Activated T-cell treated with anti-CD3 and anti-CD28 coated beads, Interleukin-2, amount 50 U/mL, for 4 hours (primary cell): ENCODE data around the gene RGS7. TPM values are rescaled to one million over a fixed set of nuclear protein-coding genes. Genes with fewer than 3 reads are reported as not detected.
"Not testable (repeated sequence)": the region's sequence is repeated elsewhere in the genome, so short reads cannot be mapped to it uniquely, and the experiment has no call there.

Source experiments
- ATAC-seq, 2 donors: fragments of 200-7000 bp; cut with Tn5 transposase; one replicate each; pipeline ENCODE4 v1.10.0; 2021
- DNase-seq: peaks from one replicate; pipeline ENCODE4 v3.0.0-alpha.2; 2020
- H3K27me3 Mint-ChIP-seq: one replicate; pipeline ENCODE4 v1.8.0; 2021; ENCODE audit warnings: low read depth, mixed read lengths
- H3K36me3 Mint-ChIP-seq: one replicate; pipeline ENCODE4 v1.8.0; 2022; ENCODE audit warnings: mixed read lengths; ENCODE audit not compliant: insufficient read depth
- H3K4me1 Mint-ChIP-seq: one replicate; pipeline ENCODE4 v1.8.0; 2021; ENCODE audit warnings: low read depth, mixed read lengths
- H3K4me3 Mint-ChIP-seq: one replicate; pipeline ENCODE4 v1.8.0; 2021; ENCODE audit warnings: mild to moderate bottlenecking, moderate library complexity, mixed read lengths
- H3K9me3 Mint-ChIP-seq: one replicate; pipeline ENCODE4 v1.8.0; 2021; ENCODE audit warnings: mixed read lengths
- total RNA-seq, 3 donors: library from RNA; stranded (reverse); gene quantifications; one replicate each; pipeline ENCODE4 v1.2.1, GENCODE V29; 2021

Gene RGS7
- total RNA-seq, 3 donors from 2014 or later = not detected

- no peaks in the 10 kb centered on the region for H3K4me1 Mint-ChIP-seq
- H3K4me3 Mint-ChIP-seq = no peak overlapping the region
These were observed 255.4 kb downstream of the RGS7 start for GRCh38 chr1:241101622-241102021.

DNA sequence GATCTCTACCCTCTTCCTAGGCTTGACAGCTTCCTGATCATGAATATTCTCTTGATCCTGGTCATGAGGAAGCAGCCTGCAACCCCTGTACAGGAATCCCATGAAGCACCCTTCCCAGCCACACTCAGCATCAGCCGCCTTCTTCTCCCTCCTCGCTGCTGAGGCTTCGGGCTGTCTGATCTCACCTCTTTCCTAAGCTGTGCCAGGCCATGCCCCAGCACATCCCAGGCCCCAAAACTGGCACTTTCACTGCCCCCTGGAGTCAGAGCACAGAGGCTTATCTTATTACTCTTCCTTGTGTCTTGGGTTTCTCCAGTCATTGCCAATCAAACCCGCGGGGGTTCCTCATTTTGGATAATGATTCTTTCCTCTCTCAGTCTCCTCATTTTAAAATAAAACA, 259.5 kb downstream of the RGS7 start:
- H3K27me3 Mint-ChIP-seq = no peaks in the 10 kb centered on the region
- H3K9me3 Mint-ChIP-seq = peaks cover 5% of the 10 kb centered on the region
- no peaks in the 10 kb centered on the region for H3K36me3 Mint-ChIP-seq

More at GRCh38 chr1:241101622-241102021, 255.4 kb downstream of the RGS7 start:
- no peak for DNase-seq
- Mint-ChIP-seq H3K27me3 (no peaks in the 10 kb centered on the region), H3K36me3 (no peaks in the 10 kb centered on the region), H3K9me3 (peaks cover 5% of the 10 kb centered on the region)
- ATAC-seq = no peak

GRCh38 chr1:241096982-241097381, 260.0 kb downstream of the RGS7 start:
- Mint-ChIP-seq H3K9me3 (peaks cover 5% of the 10 kb centered on the region), H3K27me3 (no peaks in the 10 kb centered on the region), H3K36me3 (no peaks in the 10 kb centered on the region), H3K4me3 (no peak overlapping the region), H3K4me1 (no peaks in the 10 kb centered on the region)
- DNase-seq = no peak
- ATAC-seq = no peak

More for the DNA sequence above, 259.5 kb downstream of the RGS7 start:
- DNase-seq = no peak
- H3K4me3 Mint-ChIP-seq = no peak overlapping the region
- ATAC-seq = no peak
- no peaks in the 10 kb centered on the region for H3K4me1 Mint-ChIP-seq

- H3K9me3 Mint-ChIP-seq = peaks cover 5% of the 10 kb centered on the region
- H3K27me3 Mint-ChIP-seq = no peaks in the 10 kb centered on the region
- H3K4me1 Mint-ChIP-seq = no peaks in the 10 kb centered on the region
- DNase-seq (no peak), ATAC-seq (no peak)
- no peaks in the 10 kb centered on the region for H3K36me3 Mint-ChIP-seq
- no peak overlapping the region for H3K4me3 Mint-ChIP-seq
These were observed 261.2 kb downstream of the RGS7 start for GRCh38 chr1:241095847-241096246.

DNA sequence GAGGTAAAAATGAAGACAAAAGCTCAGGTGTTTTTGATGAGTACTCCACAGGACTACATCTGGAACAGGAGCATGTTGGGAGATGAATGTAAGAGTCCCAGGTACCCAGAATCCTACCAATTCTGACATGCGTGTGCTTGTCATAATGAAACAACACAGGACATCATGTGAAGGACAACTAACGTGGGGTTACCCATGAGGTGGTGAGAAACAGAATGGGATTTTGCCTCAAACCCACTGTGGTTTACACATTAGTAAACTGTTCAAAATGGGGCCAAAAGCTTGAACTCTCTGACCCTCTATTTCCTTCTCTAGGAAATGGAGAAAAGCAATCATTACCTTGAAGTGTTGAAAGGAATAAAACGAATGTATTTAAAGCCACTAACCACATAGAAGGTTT, 266.2 kb downstream of the RGS7 start:
- H3K4me3 Mint-ChIP-seq = no peak overlapping the region
- no peaks in the 10 kb centered on the region for H3K4me1 Mint-ChIP-seq
- H3K9me3 Mint-ChIP-seq = no peaks in the 10 kb centered on the region
- H3K36me3 Mint-ChIP-seq = no peaks in the 10 kb centered on the region
- ATAC-seq (no peak), DNase-seq (no peak)
- H3K27me3 Mint-ChIP-seq = no peaks in the 10 kb centered on the region

- not testable (repeated sequence) for H3K4me3 Mint-ChIP-seq, ATAC-seq, H3K27me3 Mint-ChIP-seq, H3K9me3 Mint-ChIP-seq, H3K4me1 Mint-ChIP-seq, DNase-seq, H3K36me3 Mint-ChIP-seq
These were observed 267.9 kb downstream of the RGS7 start for GRCh38 chr1:241089066-241089465.

DNA sequence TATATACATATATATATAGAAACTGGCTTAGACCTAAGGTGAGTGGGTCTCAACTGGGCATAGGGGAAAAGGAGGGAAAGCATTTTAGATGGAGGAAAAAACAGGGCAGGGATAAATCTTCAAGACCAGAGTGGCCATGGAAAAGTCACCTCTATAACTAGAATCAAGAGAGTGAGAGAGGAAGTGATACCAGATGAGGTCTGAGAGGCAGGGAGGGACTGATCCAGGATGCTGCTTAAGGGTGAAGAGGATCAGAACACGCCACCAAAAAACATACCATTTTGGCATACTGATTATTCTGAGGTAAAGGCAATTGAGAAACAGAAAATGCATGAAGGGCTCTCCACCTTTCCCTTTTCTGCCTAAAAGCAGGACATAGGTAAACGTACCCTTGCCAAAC, 268.9 kb downstream of the RGS7 start:
- H3K4me3 Mint-ChIP-seq, H3K27me3 Mint-ChIP-seq, H3K4me1 Mint-ChIP-seq, ATAC-seq, H3K36me3 Mint-ChIP-seq, H3K9me3 Mint-ChIP-seq, DNase-seq: not testable (repeated sequence)

DNA sequence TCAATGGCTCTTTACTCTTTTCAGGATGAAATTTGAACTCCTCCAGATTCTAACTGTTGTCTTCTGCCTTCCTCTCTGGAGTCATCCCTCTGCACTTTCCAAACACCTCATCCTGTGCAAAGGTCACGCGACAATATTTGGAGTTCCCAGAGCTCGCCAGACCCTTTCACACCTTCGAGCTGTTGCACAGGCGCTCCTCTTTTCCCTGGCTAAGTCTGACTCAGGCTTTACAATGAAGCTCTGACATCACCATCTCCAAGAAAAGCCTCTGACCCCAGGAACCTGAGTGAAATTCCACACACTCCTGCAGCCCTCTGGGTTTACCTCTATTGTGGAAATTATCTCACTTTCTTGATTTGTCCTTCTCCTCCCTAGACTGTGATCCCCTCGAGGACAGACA, 270.3 kb downstream of the RGS7 start:
- DNase-seq = no peak
- no peak overlapping the region for H3K4me3 Mint-ChIP-seq

DNA sequence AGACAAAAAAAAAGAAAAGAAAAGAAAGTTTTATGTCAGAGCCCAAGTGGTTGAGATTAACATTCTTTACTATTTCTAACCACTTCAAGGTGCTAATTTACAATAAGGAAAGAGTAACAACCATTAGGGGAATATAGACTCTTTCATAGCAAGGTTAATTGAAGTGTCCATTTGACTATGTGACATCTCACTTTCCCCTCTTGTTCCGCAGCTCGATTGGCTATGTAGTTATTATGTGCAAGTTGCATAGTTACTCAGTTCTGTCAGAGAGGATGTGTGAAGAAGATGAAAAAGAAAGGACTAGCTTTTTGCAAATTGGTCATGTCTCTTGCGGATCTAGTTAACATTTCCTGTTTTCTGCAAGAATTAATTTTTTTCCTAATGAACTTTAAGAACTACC, 273.7 kb downstream of the RGS7 start:
- H3K4me1 Mint-ChIP-seq = no peaks in the 10 kb centered on the region
- H3K9me3 Mint-ChIP-seq = no peaks in the 10 kb centered on the region
- ATAC-seq (no peak), DNase-seq (no peak)
- H3K36me3 Mint-ChIP-seq = no peaks in the 10 kb centered on the region
- H3K4me3 Mint-ChIP-seq = no peak overlapping the region
- no peaks in the 10 kb centered on the region for H3K27me3 Mint-ChIP-seq

More for the DNA sequence above, 270.3 kb downstream of the RGS7 start:
- Mint-ChIP-seq H3K36me3 (no peaks in the 10 kb centered on the region), H3K9me3 (no peaks in the 10 kb centered on the region), H3K27me3 (no peaks in the 10 kb centered on the region), H3K4me1 (no peaks in the 10 kb centered on the region)
- ATAC-seq = no peak

DNA sequence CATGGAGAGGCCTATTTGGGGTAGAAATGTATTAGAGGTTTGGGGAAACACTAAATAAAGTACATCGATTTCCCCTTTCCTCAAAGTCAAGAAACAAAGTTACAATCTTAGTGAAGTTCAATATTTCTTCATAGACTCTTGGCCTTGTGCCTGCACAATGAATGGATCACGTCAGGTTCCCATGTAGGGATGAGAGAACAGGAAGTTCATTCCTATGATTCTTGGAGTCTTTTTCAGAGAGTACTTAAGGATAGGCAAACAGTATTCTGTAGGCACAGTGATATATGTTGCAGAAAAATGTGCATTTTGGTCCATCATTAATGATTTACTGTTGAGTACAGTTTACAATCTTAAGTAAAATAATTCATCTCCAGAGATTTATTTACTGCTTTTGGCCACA, 275.5 kb downstream of the RGS7 start:
- DNase-seq = no peak
- no peaks in the 10 kb centered on the region for H3K36me3 Mint-ChIP-seq

GRCh38 chr1:241079459-241079858, 277.5 kb downstream of the RGS7 start:
- DNase-seq = no peak
- no peaks in the 10 kb centered on the region for H3K27me3 Mint-ChIP-seq
- no peaks in the 10 kb centered on the region for H3K36me3 Mint-ChIP-seq
- H3K4me1 Mint-ChIP-seq = no peaks in the 10 kb centered on the region
- H3K9me3 Mint-ChIP-seq = no peaks in the 10 kb centered on the region
- H3K4me3 Mint-ChIP-seq = no peak overlapping the region
- ATAC-seq = no peak

More for the DNA sequence above, 275.5 kb downstream of the RGS7 start:
- no peaks in the 10 kb centered on the region for H3K4me1 Mint-ChIP-seq
- no peak overlapping the region for H3K4me3 Mint-ChIP-seq
- no peak for ATAC-seq
- no peaks in the 10 kb centered on the region for H3K9me3 Mint-ChIP-seq
- no peaks in the 10 kb centered on the region for H3K27me3 Mint-ChIP-seq

DNA sequence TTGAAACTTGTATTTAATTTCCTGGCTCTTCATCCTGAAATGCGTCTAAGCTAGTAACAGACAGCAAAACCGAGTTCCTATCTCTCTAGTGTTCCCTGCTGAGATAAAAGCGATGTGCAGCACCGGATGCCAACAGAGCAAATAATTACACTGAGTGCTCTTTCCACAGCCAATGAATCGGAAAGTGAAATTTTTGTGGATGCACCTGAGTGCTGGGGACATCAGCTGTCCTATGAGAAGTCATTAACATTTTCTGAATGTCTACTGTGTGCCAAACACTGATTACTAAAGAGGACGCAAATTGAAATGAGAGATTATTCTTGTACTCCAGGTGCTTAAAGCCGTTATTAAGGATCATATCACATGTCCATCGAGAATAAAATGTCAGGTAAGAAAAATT, 278.0 kb downstream of the RGS7 start:
- Mint-ChIP-seq H3K4me1 (no peaks in the 10 kb centered on the region), H3K36me3 (no peaks in the 10 kb centered on the region), H3K27me3 (no peaks in the 10 kb centered on the region), H3K4me3 (no peak overlapping the region), H3K9me3 (no peaks in the 10 kb centered on the region)
- no peak for ATAC-seq
- DNase-seq = no peak

DNA sequence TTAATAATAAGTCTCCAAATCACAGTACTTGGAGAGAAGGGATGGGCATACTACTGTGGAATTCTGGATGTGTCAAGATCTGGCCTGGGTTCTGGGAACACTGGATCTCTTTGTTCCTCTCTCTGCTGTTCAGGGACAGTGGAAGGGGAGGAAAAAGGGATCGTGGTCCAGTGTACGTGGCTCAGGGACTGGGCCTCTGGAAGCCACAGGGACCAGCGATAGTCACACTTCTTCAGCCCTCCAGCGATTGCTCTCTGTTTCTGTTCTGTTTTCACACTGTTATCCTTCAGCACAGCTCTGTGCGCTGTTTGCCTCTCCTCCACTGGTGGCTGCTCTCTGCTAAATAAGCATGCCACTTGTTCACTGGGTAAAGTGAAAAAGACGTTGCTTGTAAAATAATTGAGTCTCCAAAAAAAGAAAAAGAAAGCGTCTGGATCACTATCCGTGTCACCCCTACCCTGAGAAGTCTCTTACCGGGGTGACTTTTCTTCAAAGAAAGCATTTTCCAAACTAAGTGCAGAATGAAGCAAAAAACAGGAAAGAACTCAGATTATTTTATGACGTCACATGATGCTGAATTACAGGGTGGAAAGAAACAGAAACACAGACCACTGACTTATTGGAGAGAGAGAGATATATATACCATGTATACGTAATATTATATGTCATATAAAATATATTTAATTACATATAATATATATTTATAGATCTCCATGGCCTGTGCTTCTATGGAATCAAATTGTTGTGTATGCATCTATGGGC, 279.4 kb downstream of the RGS7 start:
- ATAC-seq = no peak
- no peaks in the 10 kb centered on the region for H3K9me3 Mint-ChIP-seq
- H3K4me3 Mint-ChIP-seq = no peak overlapping the region
- no peaks in the 10 kb centered on the region for H3K4me1 Mint-ChIP-seq
- DNase-seq = no peak
- H3K27me3 Mint-ChIP-seq = no peaks in the 10 kb centered on the region
- H3K36me3 Mint-ChIP-seq = no peaks in the 10 kb centered on the region

DNA sequence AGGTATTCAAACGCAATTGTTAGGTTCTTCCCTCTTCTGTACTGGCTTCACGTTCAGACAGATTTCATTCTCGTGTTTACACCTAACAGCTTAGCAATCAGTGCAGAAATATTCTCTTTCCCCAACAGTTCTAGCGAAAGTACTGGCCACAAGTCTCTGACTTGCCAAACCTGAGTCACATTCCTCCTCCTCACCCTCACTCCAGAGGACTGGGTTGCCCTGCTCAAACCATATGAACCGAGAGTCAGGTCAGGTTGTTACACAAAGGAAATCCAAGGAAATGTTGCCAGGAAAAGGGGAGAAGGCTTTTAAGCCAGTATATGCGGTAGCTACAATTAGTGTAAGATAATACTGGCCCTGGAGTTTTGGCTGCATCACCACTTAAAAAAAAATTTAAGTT, 282.5 kb downstream of the RGS7 start:
- ATAC-seq (no peak), DNase-seq (no peak)
- Mint-ChIP-seq H3K36me3 (no peaks in the 10 kb centered on the region), H3K4me3 (no peak overlapping the region), H3K4me1 (no peaks in the 10 kb centered on the region), H3K27me3 (no peaks in the 10 kb centered on the region), H3K9me3 (peaks cover 3% of the 10 kb centered on the region)

DNA sequence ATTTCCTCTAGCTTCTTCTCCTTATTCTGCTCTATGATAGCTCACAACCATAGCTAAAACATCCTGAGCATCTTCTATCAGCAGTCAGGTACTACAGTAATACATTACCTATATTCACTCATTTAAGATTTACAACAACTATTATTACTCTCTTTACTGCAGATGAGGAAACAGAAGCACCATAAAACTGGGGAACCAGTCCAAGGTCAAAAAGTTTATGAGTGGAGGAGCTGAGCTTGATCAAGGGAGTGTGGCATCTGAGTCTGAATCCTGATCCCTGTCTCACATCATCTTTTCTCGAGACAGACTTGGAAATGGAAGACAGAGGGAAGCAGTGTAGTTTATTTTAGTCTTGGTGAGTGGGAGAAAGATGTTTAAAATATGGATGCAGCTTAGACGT, 288.6 kb downstream of the RGS7 start:
- H3K4me1 Mint-ChIP-seq = no peaks in the 10 kb centered on the region
- peaks cover 3% of the 10 kb centered on the region for H3K9me3 Mint-ChIP-seq
- no peaks in the 10 kb centered on the region for H3K36me3 Mint-ChIP-seq
- no peaks in the 10 kb centered on the region for H3K27me3 Mint-ChIP-seq
- no peak for DNase-seq
- no peak overlapping the region for H3K4me3 Mint-ChIP-seq
- no peak for ATAC-seq
